T47D (cell line): ENCODE measurements around the gene PSMG4.
A peak's percentile ranks its signal among the peaks of the same experiment; 100 is the strongest.

Experiments
- DNase-seq, 2 experiments: peaks; one replicate each; pipeline versions ENCODE4 v3.0.0 to v3.0.0-alpha.2; 2011 to 2012; ENCODE audit warnings: low read depth in 1 of 2, low spot score in 1 of 2
- JUND ChIP-seq: IDR thresholded peaks from 2 replicates; pipeline ENCODE4 v1.6.1; 2012; ENCODE audit warnings: low read depth
- in situ Hi-C: cut with HindIII; loops from 2 replicates; pipeline ENCODE4 v1.10.0; 2016; ENCODE audit warnings: low sequenced_read_pairs, low pct_unique_long_range_greater_than_20kb

PSMG4 gene, protein sequence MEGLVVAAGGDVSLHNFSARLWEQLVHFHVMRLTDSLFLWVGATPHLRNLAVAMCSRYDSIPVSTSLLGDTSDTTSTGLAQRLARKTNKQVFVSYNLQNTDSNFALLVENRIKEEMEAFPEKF

DNA sequence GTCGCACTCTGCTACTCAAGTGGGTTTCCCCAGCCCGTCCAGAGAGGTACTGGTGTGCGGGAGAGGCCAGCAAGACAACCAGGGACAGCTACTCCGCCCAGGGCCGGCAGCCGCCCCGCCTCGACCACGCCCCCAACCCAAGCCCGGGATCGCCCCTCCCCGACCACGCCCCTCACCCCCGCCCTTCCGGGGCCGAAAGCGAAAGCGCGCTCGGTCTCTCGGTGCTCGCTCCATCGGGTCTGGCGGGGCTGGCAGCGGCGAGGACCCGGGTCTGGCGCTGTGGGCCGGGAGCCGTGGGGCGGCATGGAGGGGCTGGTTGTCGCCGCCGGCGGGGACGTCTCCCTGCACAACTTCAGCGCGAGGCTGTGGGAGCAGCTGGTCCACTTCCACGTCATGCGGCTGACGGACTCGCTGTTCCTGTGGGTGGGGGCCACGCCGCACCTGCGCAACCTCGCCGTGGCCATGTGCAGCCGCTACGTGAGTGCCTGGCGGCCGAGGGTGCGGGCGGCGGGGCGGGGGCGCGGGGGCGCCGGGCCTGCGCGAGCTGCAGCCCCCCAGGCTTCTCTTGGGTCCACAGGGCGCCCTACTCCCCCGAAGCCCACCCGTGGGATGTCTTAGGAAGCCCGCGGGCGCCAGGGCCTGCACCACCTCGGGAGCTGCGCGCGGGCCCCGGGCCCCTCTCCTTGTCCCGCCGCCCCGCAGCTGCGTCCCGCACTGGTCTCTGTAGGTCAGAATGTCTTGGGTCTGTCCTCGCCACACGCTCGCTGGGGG lies at the start of gene PSMG4:
PSMG4 (plus strand) TSS at position 228 of the 771 bp plus-strand sequence; CDS start at position 304, 76 bp downstream.
- in situ Hi-C loops, result no loop called here
- no peak for TF ChIP-seq JUND
- peak; percentile 92 to 93 for DNase-seq

DNA sequence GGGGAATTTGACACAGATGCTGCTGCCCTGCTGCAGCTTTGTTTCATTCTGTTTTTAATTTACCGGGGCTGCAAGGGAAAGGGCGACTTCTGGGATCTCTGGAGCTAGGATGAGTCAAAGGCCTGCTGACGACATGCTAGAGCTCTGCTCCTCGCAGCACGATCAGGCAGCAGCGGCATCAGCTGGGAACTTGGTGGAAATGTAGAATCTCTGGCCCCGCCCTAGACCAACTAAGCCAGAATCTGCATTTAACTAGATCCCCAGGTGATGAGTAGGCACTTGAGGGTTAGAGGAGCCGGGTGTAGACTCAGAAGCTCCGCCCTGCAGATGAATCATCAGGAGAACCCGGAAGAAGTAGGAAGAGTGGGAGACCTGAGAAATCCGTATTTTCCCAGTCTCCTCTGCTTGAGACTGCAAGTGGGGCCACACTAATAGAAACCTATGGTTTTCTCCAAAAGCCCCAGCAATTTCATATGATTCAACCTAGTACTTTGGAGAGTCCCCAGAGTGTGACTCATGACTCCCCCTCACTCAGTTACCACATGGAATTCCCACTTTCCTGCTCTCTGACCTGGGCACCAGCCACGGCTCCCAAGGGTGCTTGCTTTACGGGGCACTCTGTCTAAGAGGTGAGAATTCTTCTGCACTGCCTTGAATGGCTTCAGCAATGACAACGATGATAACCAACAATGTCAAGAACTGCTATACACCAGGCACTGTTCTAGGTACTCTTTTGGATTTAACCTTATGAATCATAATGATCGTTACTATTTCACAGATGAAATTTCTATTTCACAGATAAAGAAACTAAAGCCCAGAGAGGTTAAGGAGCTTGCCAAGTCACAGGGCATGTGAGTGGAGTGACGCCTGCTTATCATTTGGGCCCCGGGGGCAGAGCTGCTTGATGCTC lies 49.4 kb upstream of the PSMG4 start:
- in situ Hi-C loops, result no loop called here
- no peak for TF ChIP-seq JUND

DNA sequence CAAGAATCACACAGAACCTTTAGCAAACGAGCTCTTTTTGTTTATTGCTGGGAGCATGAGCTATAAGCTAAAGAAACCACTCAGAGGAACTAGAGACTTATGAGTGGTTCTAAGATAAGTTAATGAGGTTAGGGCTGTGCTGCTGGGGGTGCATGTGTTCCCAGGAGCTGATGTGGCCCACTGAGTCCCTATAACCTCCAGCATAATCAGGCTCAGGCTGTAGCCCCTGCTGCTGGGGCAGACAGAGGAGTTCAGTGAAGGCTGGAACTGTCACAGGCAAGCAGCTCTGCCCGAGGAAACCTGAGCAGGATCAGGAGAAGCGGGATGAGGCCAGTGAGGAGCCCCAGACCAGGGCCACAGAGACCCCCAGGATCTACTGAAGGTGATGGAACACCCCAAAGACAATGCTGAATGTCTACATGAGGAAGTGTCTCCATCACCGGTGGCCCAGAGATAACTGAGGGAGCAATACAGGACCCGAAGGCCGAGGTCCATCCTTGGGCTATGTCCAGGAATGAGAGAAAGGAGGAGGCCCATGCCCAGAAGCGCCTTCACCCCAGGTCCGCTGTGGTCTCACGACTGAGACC lies 48.6 kb upstream of the PSMG4 start:
- no peak for TF ChIP-seq JUND
- in situ Hi-C loops, result no loop called here
- DNase-seq, result no peak

More for the DNA sequence above, 49.4 kb upstream of the PSMG4 start:
- peak in 1 of 2 experiments; percentile 10 for DNase-seq

DNA sequence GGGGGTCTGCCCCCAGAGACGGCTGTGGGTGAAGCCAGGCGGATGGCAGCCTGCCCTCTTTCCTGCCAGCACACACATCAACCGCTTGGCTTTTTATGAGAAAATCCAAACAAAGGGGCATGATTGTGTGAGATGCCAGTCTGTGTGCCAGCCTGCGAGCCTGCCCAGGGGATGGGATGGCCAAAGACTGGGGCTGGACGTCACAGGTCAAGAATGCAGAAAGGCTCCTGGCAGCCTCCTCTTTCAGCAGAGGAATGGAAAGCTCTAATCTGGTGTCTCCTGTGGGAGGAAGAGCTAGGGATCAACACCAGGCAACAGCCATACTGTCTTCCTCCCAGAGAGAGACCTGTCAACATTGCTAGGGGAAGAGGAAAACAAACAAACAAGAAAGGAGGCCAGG lies 47.1 kb upstream of the PSMG4 start:
- in situ Hi-C loops, result no loop called here
- TF ChIP-seq JUND, result no peak
- DNase-seq, result peak in 1 of 2 experiments; percentile 7

DNA sequence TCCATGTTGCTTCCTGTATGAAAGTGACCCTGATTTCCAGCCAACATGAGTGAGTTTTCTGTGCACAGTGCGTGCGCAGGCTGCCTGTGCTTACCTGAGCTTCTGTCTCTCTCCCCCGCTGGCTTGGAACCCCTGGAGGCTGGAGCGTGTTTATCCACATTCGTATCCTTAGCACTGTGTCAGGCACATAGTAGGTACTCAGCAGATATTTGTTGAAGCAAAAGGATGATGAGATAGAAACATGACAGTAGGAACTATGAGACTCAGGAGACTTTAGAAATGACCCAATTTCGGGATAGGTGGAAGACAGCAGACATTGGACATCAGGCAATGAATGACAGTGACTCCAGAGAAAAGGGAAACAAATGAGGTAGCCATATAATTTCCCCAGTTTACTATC lies 46.5 kb upstream of the PSMG4 start:
- in situ Hi-C loops, result no loop called here
- DNase-seq, result no peak
- no peak for TF ChIP-seq JUND

DNA sequence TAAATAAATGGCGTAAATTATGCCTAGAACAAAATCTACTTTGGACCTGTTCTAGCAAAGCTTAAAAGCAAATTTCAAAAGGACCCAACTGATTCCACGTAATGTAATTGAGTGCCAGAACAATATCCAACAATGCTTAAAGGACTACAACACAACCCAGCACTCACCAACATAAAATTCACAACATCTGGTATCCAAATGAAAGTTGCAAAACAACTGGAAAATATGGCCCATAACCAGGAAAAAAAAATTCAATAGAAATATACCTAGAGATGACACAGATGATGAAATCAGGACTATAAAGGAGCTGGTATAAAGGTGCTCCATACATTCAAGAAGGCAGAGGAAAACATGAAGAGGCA lies 45.4 kb upstream of the PSMG4 start:
- in situ Hi-C loops, result no loop called here
- no peak for TF ChIP-seq JUND
- DNase-seq, result no peak

DNA sequence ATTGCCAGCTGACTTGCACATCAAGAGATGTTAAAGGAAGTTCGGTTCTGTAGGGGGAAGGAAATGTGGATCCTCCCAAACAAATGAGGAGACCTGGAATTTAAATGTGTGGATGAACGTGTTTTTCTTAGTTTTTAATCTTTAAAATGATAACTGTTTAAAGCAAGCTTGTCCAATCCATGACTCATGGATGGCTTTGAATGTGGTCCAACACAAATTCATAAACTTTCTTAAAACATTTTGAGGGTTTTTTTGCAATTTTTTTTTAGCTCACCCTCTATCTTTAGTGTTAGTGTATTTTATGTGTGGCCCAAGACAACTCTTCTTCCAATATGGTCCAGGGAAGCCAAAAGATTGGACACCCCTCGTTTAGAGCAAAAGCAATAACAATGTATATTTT lies 43.8 kb upstream of the PSMG4 start:
- DNase-seq, result no peak
- in situ Hi-C loops, result no loop called here
- TF ChIP-seq JUND, result no peak

DNA sequence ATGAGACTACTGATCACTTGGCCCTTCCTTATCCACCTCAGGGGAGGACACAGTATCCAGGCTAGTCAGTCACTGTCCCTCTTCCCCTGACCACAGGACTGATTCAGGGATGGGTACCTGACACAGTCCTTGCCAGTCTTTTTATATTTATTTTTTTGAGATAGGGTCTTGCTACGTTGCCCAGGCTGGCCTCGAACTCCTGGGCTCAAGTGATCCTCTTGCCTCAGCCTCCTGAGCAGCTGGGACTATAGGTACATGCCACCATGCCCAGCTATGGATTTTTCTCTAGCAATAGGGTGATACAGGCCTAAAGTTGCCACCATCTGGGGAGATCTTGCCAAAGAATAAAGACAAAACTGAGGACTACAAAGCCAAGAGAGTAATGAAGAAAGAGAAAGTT lies 41.5 kb upstream of the PSMG4 start:
- no peak for DNase-seq
- TF ChIP-seq JUND, result no peak
- in situ Hi-C loops, result no loop called here

DNA sequence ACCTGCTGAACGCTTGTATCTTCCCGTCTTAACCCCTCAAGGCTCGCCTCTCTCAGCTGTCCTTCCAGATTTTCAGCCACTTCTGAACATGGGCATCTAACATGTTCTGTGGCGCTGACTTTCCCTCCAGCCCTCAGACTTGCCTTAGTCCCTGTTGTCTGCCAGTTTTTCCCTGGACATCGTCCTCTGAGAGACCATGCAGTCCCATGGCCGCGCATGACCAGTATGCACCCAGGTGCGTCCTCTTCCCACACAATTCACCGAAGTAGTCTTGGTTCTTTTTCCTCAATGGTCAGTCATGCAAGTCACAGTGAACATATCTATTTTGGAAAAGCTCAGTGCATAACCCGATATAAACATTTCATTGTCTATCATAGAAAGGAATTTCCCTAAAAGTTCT lies 40.5 kb upstream of the PSMG4 start:
- no peak for DNase-seq
- TF ChIP-seq JUND, result no peak
- in situ Hi-C loops, result no loop called here

DNA sequence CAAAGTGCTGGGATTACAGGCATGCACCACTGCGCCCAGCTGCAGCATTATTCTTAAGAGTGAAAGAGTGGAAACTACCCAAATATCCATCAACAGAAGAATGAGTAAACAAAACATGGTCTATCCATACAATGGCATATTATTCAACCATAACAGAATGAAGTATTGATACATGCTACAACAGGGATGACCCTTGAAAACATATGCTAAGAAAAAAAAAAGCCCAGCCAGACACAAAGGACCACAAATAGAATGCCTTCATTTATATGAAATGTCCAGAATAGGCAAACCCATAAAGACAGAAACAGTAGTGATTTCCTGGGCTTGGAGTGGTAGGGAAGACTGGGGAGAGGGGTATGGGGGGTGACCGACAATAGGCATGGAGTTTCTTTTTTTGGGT lies 38.4 kb upstream of the PSMG4 start:
- in situ Hi-C loops, result no loop called here
- TF ChIP-seq JUND, result no peak
- no peak for DNase-seq

DNA sequence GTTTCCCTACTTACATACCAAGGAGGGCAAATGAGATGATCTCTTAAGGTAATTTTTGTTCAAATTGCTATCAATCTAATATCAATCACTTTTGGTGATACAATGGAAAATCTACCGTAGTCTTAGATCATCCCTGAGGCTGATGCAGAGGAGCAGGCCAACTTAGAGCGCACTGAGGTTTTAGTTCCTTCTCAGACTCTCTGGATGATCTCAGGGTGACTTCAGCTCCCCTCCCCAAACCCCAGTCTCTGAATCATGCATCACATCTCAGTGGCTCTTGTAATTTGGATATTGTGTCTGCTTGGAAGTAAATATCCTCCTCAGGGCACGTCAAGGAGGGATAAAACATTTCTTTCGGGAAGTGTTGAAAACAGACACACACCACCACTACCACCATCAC lies 37.2 kb upstream of the PSMG4 start:
- TF ChIP-seq JUND, result no peak
- in situ Hi-C loops, result no loop called here
- DNase-seq, result no peak

DNA sequence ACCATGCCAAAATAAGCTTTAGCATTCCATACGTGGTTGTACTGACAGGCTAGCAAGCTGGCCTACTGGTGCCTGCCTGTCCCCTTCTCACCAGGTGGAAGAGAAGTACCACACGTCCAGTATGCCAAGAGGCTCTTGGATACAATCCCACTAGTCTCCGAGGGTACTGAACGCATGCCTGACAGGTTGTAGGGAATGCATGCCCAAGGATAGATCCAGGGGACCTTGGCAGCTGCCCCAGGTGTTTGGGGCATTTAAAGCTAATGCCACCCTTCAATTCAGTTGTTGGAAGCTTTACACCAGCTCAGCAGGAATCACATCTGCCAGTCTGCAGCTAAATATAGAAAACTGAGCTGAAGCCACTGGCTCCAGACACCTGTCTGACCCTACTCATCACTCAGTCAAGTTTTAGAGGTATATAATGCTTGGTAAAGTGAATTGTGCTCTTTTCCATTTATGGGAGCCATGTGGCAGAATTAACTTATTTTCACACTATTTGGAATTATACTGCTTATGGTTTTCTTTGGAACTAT lies 36.2 kb upstream of the PSMG4 start:
- no peak for TF ChIP-seq JUND
- no peak for DNase-seq
- in situ Hi-C loops, result no loop called here

DNA sequence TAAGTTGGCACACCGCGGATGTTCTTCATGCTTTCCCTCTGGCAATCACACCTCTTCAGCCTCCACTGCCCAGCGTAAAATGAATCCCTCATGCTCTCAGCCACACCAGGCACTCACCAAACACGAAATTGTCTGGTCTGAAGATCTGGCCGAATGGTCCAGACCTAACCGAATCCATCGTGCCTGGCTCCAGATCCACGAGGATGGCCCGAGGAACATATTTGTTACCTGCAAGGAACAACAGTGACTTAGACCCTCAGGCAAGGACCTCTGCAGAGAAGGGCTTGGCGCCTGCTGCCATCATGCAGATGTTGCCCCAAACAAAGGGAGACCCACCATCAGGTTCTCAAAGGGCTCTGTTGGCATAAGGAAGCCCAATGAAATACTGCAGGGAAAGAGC lies 32.7 kb upstream of the PSMG4 start:
- no peak for TF ChIP-seq JUND
- in situ Hi-C loops, result no loop called here
- DNase-seq, result no peak
